ENCODE results near the gene RNF11.

RNF11 gene

GRCh38 chr1:51266791-51267190 is 30.7 kb downstream of the RNF11 start:
- DNase-seq = no peak

GRCh38 chr1:51268634-51269033 is 32.6 kb downstream of the RNF11 start:
- DNase-seq = no peak

- DNase-seq = no peak
Measured at GRCh38 chr1:51270751-51271150, 34.7 kb downstream of the RNF11 start.

- DNase-seq = no peak
Measured at GRCh38 chr1:51272916-51273315, 36.8 kb downstream of the RNF11 start.

GRCh38 chr1:51274676-51275075 is 38.6 kb downstream of the RNF11 start:
- no peak for DNase-seq

- DNase-seq = no peak
Measured at GRCh38 chr1:51276286-51276685, 40.2 kb downstream of the RNF11 start.

- no peak for DNase-seq
Measured at GRCh38 chr1:51280321-51280978, 44.4 kb downstream of the RNF11 start.

- no peak for DNase-seq
Measured at GRCh38 chr1:51281807-51282206, 45.7 kb downstream of the RNF11 start.

GRCh38 chr1:51282605-51283004 is 46.5 kb downstream of the RNF11 start:
- no peak for DNase-seq

- no peak for DNase-seq
Measured at GRCh38 chr1:51283979-51284378, 47.9 kb downstream of the RNF11 start.

- DNase-seq = no peak
Measured at GRCh38 chr1:51284487-51284954, 48.4 kb downstream of the RNF11 start.

GRCh38 chr1:51285055-51285454 is 49.0 kb downstream of the RNF11 start:
- DNase-seq = no peak

- DNase-seq = no peak
Measured at GRCh38 chr1:51287966-51288365, 51.9 kb downstream of the RNF11 start.

GRCh38 chr1:51288578-51288977 is 52.5 kb downstream of the RNF11 start:
- no peak for DNase-seq

- no peak for DNase-seq
Measured at GRCh38 chr1:51289676-51290488, 53.8 kb downstream of the RNF11 start.

- DNase-seq = no peak
Measured at GRCh38 chr1:51290489-51290847, 54.4 kb downstream of the RNF11 start.

GRCh38 chr1:51293898-51294515 is 57.9 kb downstream of the RNF11 start:
- no peak for DNase-seq

GRCh38 chr1:51294566-51295184 is 58.6 kb downstream of the RNF11 start:
- no peak for DNase-seq

GRCh38 chr1:51295926-51296325 is 59.9 kb downstream of the RNF11 start:
- no peak for DNase-seq

- peak; percentile 45 for DNase-seq
Measured at GRCh38 chr1:51296383-51297357, 60.6 kb downstream of the RNF11 start.

GRCh38 chr1:51297401-51298321 is 61.6 kb downstream of the RNF11 start:
- no peak for DNase-seq
